Measurements from ENCODE around the gene COL25A1. TPM values are rescaled to one million over a fixed set of nuclear protein-coding genes. Genes with fewer than 3 reads are reported as not detected.

Gene COL25A1
- total RNA-seq, 4 donors from 2014 or later = 0.14 to 1.6 (median 0.32) TPM; not detected in 1

- no peak for TF ChIP-seq CTCF (IDR thresholded peaks at IDR 0.05)
- no peak for TF ChIP-seq EP300 (IDR thresholded peaks at IDR 0.05; ENCODE audit: low read depth)
- no peak for TF ChIP-seq POLR2AphosphoS5 (IDR thresholded peaks at IDR 0.05)
- TF ChIP-seq POLR2A (IDR thresholded peaks at IDR 0.05) = no peak
- WGBS, 2 donors (ENCODE audit: low coverage in 1 of 2) = 76 to 87% methylated on average over 2 of the region's 2 CpGs
- no peak overlapping the region for H3K27ac ChIP-seq
- no peaks in the 10 kb centered on the region for H3K9me3 ChIP-seq
- H3K4me1 ChIP-seq = no peaks in the 10 kb centered on the region
- H3K4me3 ChIP-seq = no peak overlapping the region
- no peak for DNase-seq
- intact Hi-C loops (cut with DNase I; ENCODE audit: low total_unique reads) (no loop called here), in situ Hi-C loops (cut with MboI; ENCODE audit: low pct_ligation_motif_present in 1 of 4, low pct_unique_long_range_greater_than_20kb in 1 of 4, low sequenced_read_pairs in 3 of 4) (no loop called here)
- no peaks in the 10 kb centered on the region for H3K27me3 ChIP-seq
- H3K36me3 ChIP-seq = no peaks in the 10 kb centered on the region
Observed at GRCh38 chr4:109234596-109234995, 67.9 kb downstream of the COL25A1 start.

- no peaks in the 10 kb centered on the region for H3K27me3 ChIP-seq
- H3K4me1 ChIP-seq = no peaks in the 10 kb centered on the region
- 57 to 71% methylated on average over 1 of the region's 1 CpG for WGBS, 2 donors (ENCODE audit: low coverage in 1 of 2)
- TF ChIP-seq POLR2A (IDR thresholded peaks at IDR 0.05) (no peak), CTCF (IDR thresholded peaks at IDR 0.05) (no peak), EP300 (IDR thresholded peaks at IDR 0.05; ENCODE audit: low read depth) (no peak), POLR2AphosphoS5 (IDR thresholded peaks at IDR 0.05) (no peak)
- intact Hi-C loops (cut with DNase I; ENCODE audit: low total_unique reads) = no loop called here
- no peak for DNase-seq
- in situ Hi-C loops (cut with MboI; ENCODE audit: low pct_ligation_motif_present in 1 of 4, low pct_unique_long_range_greater_than_20kb in 1 of 4, low sequenced_read_pairs in 3 of 4) = no loop called here
- no peaks in the 10 kb centered on the region for H3K9me3 ChIP-seq
- no peak overlapping the region for H3K27ac ChIP-seq
- H3K4me3 ChIP-seq = no peak overlapping the region
- no peaks in the 10 kb centered on the region for H3K36me3 ChIP-seq
Observed at GRCh38 chr4:109233570-109233969, 68.9 kb downstream of the COL25A1 start.

- WGBS, 2 donors (ENCODE audit: low coverage in 1 of 2) = 67 to 68% methylated on average over 1 of the region's 1 CpG
- intact Hi-C loops (cut with DNase I; ENCODE audit: low total_unique reads) (no loop called here), in situ Hi-C loops (cut with MboI; ENCODE audit: low pct_ligation_motif_present in 1 of 4, low pct_unique_long_range_greater_than_20kb in 1 of 4, low sequenced_read_pairs in 3 of 4) (no loop called here)
- no peak for TF ChIP-seq POLR2A (IDR thresholded peaks at IDR 0.05)
- no peak for TF ChIP-seq POLR2AphosphoS5 (IDR thresholded peaks at IDR 0.05)
- no peak for TF ChIP-seq CTCF (IDR thresholded peaks at IDR 0.05)
- TF ChIP-seq EP300 (IDR thresholded peaks at IDR 0.05; ENCODE audit: low read depth) = no peak
- H3K36me3 ChIP-seq = no peaks in the 10 kb centered on the region
- no peak overlapping the region for H3K27ac ChIP-seq
- no peaks in the 10 kb centered on the region for H3K4me1 ChIP-seq
- no peaks in the 10 kb centered on the region for H3K9me3 ChIP-seq
- H3K4me3 ChIP-seq = no peak overlapping the region
- no peak for DNase-seq
- H3K27me3 ChIP-seq = no peaks in the 10 kb centered on the region
Observed at GRCh38 chr4:109232681-109233080, 69.8 kb downstream of the COL25A1 start.

- no peaks in the 10 kb centered on the region for H3K36me3 ChIP-seq
- no peak for TF ChIP-seq POLR2A (IDR thresholded peaks at IDR 0.05)
- no peak for TF ChIP-seq CTCF (IDR thresholded peaks at IDR 0.05)
- TF ChIP-seq EP300 (IDR thresholded peaks at IDR 0.05; ENCODE audit: low read depth) = no peak
- TF ChIP-seq POLR2AphosphoS5 (IDR thresholded peaks at IDR 0.05) = no peak
- WGBS, 2 donors (ENCODE audit: low coverage in 1 of 2) = 78 to 100% methylated on average over 1 of the region's 1 CpG
- H3K9me3 ChIP-seq = no peaks in the 10 kb centered on the region
- H3K27ac ChIP-seq = no peak overlapping the region
- intact Hi-C loops (cut with DNase I; ENCODE audit: low total_unique reads) (no loop called here), in situ Hi-C loops (cut with MboI; ENCODE audit: low pct_ligation_motif_present in 1 of 4, low pct_unique_long_range_greater_than_20kb in 1 of 4, low sequenced_read_pairs in 3 of 4) (no loop called here)
- no peak overlapping the region for H3K4me3 ChIP-seq
- no peaks in the 10 kb centered on the region for H3K4me1 ChIP-seq
- no peaks in the 10 kb centered on the region for H3K27me3 ChIP-seq
- no peak for DNase-seq
Observed at GRCh38 chr4:109231331-109231730, 71.1 kb downstream of the COL25A1 start.
